Stimulated activated CD4-positive, alpha-beta T cell treated with anti-CD3 and anti-CD28 coated beads, Interleukin-2, amount 100 ng/mL, for 24 hours (primary cell): ENCODE results near the gene PTPRN2.
"Not testable (repeated sequence)": the region's sequence is repeated elsewhere in the genome, so short reads cannot be mapped to it uniquely, and the experiment has no call there.

Experiments used
- DNase-seq, 2 donors: peaks; one replicate each; pipeline ENCODE4 v3.0.0-alpha.2; 2020

PTPRN2 gene

GRCh38 chr7:158395780-158396278 lies 191.8 kb downstream of the PTPRN2 start:
- DNase-seq: no peak

- no peak for DNase-seq
These were observed 192.3 kb downstream of the PTPRN2 start for GRCh38 chr7:158395349-158395748.

- DNase-seq: peak; percentile 41 to 64
These were observed 192.7 kb downstream of the PTPRN2 start for GRCh38 chr7:158394936-158395335.

- DNase-seq: no peak
These were observed 193.5 kb downstream of the PTPRN2 start for GRCh38 chr7:158393926-158394625.

GRCh38 chr7:158392251-158392650 lies 195.4 kb downstream of the PTPRN2 start:
- no peak for DNase-seq

GRCh38 chr7:158391541-158391940 lies 196.1 kb downstream of the PTPRN2 start:
- DNase-seq: no peak

GRCh38 chr7:158391141-158391540 lies 196.5 kb downstream of the PTPRN2 start:
- no peak for DNase-seq

- DNase-seq: no peak
These were observed 197.2 kb downstream of the PTPRN2 start for GRCh38 chr7:158390460-158390859.

- no peak for DNase-seq
These were observed 197.9 kb downstream of the PTPRN2 start for GRCh38 chr7:158389514-158390425.

- no peak for DNase-seq
These were observed 198.7 kb downstream of the PTPRN2 start for GRCh38 chr7:158388928-158389327.

GRCh38 chr7:158388072-158388471 lies 199.6 kb downstream of the PTPRN2 start:
- DNase-seq: no peak

GRCh38 chr7:158387546-158387891 lies 200.1 kb downstream of the PTPRN2 start:
- DNase-seq: no peak

GRCh38 chr7:158386866-158387545 lies 200.6 kb downstream of the PTPRN2 start:
- DNase-seq: no peak

GRCh38 chr7:158386355-158386618 lies 201.3 kb downstream of the PTPRN2 start:
- no peak for DNase-seq

GRCh38 chr7:158385496-158386354 lies 201.9 kb downstream of the PTPRN2 start:
- not testable (repeated sequence) for DNase-seq

GRCh38 chr7:158384746-158385145 lies 202.9 kb downstream of the PTPRN2 start:
- DNase-seq: no peak

- DNase-seq: no peak
These were observed 204.0 kb downstream of the PTPRN2 start for GRCh38 chr7:158383665-158384064.

- DNase-seq: no peak
These were observed 205.0 kb downstream of the PTPRN2 start for GRCh38 chr7:158382363-158383254.

GRCh38 chr7:158381956-158382355 lies 205.7 kb downstream of the PTPRN2 start:
- no peak for DNase-seq

- DNase-seq: no peak
These were observed 208.6 kb downstream of the PTPRN2 start for GRCh38 chr7:158378978-158379377.

- DNase-seq: no peak
These were observed 209.6 kb downstream of the PTPRN2 start for GRCh38 chr7:158377800-158378623.
